Brain microvascular endothelial cell (primary cell): ENCODE data around the gene MED20.

Source experiments
- DNase-seq: peaks from one replicate; pipeline ENCODE4 v3.0.0-alpha.2; 2020
- H3K27ac ChIP-seq: fragments of 250-450 bp; sonication (Bioruptor Pico); 2 replicates; pipeline ENCODE4 v1.5.1; 2020; ENCODE audit warnings: mild to moderate bottlenecking, moderate library complexity
- H3K27me3 ChIP-seq: fragments of 250-450 bp; sonication (Bioruptor Pico); replicated peaks from 2 replicates; pipeline ENCODE4 v1.5.1; 2020; ENCODE audit warnings: mild to moderate bottlenecking
- H3K36me3 ChIP-seq: fragments of 250-450 bp; sonication (Bioruptor Pico); replicated peaks from 2 replicates; pipeline ENCODE4 v1.5.1; 2020; ENCODE audit warnings: mild to moderate bottlenecking
- H3K4me3 ChIP-seq: 2 replicates; pipeline ENCODE4 v1.5.1; 2011; ENCODE audit warnings: low read depth, mild to moderate bottlenecking, control low read depth, low read length, moderate library complexity
- in situ Hi-C: cut with HindIII; loops from 2 replicates; pipeline ENCODE4 v1.10.0; 2017; ENCODE audit warnings: low sequenced_read_pairs, low pct_ligation_motif_present
- TF ChIP-seq, protein P1 (sequence below): IDR thresholded peaks from 2 replicates; pipeline ENCODE4 v1.5.1; 2011; ENCODE audit warnings: low read depth, mild to moderate bottlenecking, moderate library complexity, low read length, control low read depth, inconsistent platforms; ENCODE audit errors: missing control alignments

MED20 gene

DNA sequence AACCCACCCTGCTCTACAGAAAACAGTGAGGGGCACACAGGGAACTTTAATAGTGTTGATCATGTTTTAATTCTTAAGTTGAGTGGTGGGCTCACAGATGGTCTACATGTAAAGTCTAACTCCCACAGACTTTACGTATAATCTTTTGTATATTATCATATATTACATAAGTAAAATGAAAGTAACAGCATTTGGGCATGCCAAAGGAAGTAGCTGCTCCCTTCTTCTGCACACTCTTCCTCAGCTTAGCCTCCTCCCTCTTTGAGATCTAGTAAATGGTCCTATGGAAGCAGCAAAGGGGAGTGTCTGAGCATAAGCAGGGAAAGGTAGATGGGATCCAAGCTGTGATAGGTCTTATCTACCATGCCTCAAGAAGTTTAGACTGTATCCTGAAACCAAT, 11.2 kb downstream of the MED20 start:
- Histone ChIP-seq H3K27ac (no peak overlapping the region), H3K4me3 (no peak overlapping the region), H3K36me3 (peaks cover 46% of the 10 kb centered on the region), H3K27me3 (no peaks in the 10 kb centered on the region)
- TF ChIP-seq, protein P1, sequence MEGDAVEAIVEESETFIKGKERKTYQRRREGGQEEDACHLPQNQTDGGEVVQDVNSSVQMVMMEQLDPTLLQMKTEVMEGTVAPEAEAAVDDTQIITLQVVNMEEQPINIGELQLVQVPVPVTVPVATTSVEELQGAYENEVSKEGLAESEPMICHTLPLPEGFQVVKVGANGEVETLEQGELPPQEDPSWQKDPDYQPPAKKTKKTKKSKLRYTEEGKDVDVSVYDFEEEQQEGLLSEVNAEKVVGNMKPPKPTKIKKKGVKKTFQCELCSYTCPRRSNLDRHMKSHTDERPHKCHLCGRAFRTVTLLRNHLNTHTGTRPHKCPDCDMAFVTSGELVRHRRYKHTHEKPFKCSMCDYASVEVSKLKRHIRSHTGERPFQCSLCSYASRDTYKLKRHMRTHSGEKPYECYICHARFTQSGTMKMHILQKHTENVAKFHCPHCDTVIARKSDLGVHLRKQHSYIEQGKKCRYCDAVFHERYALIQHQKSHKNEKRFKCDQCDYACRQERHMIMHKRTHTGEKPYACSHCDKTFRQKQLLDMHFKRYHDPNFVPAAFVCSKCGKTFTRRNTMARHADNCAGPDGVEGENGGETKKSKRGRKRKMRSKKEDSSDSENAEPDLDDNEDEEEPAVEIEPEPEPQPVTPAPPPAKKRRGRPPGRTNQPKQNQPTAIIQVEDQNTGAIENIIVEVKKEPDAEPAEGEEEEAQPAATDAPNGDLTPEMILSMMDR: no peak
- in situ Hi-C loops: no loop called here
- no peak for DNase-seq

DNA sequence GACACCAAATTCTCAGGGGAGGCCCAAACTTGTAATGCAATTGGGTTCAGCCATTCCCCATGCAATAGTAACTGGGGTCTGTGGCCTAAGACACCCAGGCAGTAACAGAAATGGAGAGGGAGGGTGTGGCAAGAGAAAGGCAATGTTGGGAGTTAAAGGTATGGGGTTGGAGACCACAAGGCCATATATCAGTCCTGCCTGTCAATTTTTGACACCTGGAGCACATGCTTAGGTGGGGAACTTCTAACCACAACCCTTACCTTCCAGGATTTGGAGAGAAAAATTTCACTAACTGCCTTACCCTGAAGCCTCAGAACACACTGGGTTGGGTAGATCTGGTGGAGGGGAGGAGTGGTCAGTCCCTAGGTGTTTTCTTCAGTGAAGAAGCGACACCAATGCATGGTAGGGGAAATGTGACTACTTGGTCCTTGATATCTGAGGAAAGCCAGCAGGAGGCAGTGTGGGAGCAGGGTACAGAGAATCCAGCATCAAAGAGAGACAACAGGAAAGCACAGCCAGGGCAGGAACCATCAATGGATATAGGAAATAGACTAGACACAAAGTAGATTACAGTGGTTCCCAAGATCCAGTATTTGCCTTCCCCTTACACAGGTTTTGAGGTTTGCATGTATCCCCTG, 18.9 kb downstream of the MED20 start:
- in situ Hi-C loops: no loop called here
- Histone ChIP-seq H3K27me3 (no peaks in the 10 kb centered on the region), H3K4me3 (no peak overlapping the region), H3K36me3 (peaks cover 21% of the 10 kb centered on the region), H3K27ac (no peak overlapping the region)
- no peak for DNase-seq
- TF ChIP-seq, protein P1: peak; percentile 58

DNA sequence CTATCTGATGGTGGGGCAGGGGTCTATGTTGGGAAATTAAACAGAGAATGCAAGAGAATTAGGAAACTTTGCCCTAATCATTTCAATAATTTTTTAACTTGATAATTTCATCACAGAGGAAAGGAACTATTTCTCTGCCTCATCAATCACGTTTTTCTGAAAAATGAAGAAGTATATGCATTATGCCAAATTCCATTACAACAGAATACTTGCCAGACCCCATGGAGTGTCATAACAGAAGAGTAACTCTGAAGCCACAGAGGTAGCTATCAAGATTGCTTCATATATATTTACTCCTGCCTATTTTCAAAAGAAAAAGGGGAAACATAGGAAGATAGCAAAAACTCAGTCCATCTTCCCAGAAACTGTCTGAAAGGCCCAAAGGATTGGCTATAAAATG, 20.1 kb downstream of the MED20 start:
- TF ChIP-seq, protein P1: no peak
- H3K36me3 ChIP-seq: peaks cover 13% of the 10 kb centered on the region
- DNase-seq: no peak
- in situ Hi-C loops: no loop called here
- no peaks in the 10 kb centered on the region for H3K27me3 ChIP-seq
- no peak overlapping the region for H3K27ac ChIP-seq
- no peak overlapping the region for H3K4me3 ChIP-seq

DNA sequence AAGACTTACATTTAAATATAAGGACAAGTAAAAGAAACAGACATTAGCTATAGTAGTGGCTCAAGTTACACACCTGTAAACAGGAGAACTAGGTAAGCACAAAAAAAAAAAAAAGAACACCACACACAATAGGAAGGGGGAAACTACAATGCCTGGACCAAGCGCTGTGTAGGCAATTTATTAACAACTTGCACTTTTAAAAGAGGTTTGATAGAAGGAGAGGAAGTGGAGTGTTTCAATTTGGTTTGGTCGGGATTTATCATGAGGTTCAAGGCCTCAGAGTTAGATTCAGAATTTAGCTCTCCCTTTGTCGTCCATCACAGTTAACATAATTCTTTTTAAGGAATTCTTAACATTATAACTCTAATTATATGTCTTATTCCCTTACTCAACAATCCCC, 24.7 kb downstream of the MED20 start:
- in situ Hi-C loops: no loop called here
- H3K27ac ChIP-seq: peak overlapping the region; percentile 89
- H3K27me3 ChIP-seq: no peaks in the 10 kb centered on the region
- H3K4me3 ChIP-seq: no peak overlapping the region
- DNase-seq: no peak
- TF ChIP-seq, protein P1: no peak
- H3K36me3 ChIP-seq: peaks cover 2% of the 10 kb centered on the region

DNA sequence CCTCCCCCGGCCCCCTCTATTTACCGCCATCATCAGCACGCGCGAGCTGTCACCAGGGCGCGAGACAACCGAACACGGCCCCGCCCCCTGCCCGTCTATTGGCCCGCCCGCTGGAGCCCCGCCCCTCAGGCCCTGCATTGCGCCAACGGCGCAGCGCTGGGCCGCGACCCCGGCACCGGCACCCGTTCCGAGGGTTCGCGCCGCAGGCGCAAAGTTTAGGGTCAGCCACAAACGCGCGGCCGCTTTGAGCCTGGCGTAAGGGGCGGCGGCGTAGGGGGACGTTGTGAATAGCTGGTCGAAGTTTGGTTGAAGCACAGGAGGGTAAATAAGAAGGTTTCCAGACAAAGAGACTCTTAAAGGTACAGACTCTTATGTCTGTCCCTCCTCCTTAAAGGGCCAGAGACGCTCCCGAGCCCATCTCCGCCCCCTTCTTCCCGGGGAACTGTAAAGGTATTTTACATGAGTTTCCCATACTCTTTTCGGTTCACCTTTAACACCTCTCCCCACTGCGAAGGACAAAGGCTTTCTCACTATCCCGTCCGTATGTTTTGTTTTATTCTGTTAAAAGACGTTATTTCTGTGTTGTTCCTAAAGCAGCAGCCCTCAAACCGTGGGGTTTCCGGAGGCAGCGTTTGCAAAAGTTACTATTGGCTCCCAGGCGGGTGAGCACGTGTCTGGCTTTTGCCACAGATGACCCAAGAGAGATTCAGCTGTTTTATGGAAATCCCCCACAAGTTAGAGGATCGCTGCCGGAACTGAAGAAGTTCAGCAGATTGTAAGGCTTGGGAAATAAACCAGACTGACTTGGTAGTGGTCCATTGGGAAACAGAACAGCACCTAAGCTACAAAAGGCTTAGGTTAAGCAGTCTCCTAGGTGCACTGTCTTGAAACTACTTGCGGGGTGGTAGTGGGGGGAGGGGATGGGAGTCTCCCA, 25.4 kb downstream of the MED20 start, which contains the start of gene USP49:
USP49 (minus strand) TSS at position 76 of the 934 bp plus-strand sequence. CDS start 88,392 bp downstream, outside the sequence.
- no peaks in the 10 kb centered on the region for H3K36me3 ChIP-seq
- peak; percentile 81 for DNase-seq
- H3K27me3 ChIP-seq: no peaks in the 10 kb centered on the region
- H3K4me3 ChIP-seq: peak within 1 kb of the TSS; percentile 81
- in situ Hi-C loops: no loop called here
- H3K27ac ChIP-seq: peak within 1 kb of the TSS; percentile 89
- TF ChIP-seq, protein P1: no peak
